ENCODE data around the gene RGS5.
A peak's percentile ranks its signal among the peaks of the same experiment; 100 is the strongest.

The RGS5 gene

DNA sequence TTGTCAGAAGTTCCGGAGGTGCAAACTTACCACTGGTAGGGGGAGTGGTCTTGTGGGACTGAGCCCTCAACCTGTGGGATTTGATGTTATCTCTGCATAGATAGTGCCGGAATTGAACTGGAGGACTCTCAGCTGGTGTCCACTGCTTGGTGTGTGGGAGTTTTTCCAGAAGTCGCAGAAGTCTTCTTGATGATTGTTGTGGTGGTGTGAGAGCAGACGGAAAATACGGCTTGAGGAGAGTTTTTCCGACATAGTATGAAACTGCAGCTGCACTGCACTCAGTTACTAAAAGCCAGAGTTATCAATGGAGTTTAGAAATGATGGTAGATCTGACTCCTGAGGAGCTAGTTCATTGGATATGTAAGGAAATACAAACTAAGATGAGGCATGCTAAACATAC is 14.9 kb downstream of the RGS5 start:
- DNase-seq (ENCODE audit: low read depth, low spot score), result no peak
- H3K27ac ChIP-seq, result no peak overlapping the region

DNA sequence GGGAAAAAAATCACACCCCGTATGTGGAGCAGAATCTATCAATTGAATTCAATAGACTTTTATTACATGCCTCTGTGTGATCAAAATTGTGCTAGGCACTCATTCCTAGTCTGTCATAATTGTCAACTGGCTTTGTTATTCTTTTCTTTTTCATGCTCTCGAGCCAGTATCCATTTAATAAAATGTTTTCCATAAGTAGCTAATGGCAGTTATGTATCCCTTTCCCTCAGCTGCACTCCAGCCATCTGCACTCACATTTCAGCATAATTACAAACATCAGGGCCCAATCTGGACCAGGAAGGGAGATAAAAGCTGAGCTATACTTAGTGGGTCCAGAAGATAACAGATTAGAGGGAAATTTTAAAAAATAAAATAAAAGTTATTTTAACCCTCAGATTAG is 15.9 kb downstream of the RGS5 start:
- DNase-seq (ENCODE audit: low read depth, low spot score), result no peak

GRCh38 chr1:163182330-163182949 is 20.3 kb downstream of the RGS5 start:
- DNase-seq (ENCODE audit: low read depth, low spot score), result no peak
- H3K27ac ChIP-seq, result no peak overlapping the region

More for the DNA sequence above, 15.9 kb downstream of the RGS5 start:
- H3K27ac ChIP-seq, result no peak overlapping the region

DNA sequence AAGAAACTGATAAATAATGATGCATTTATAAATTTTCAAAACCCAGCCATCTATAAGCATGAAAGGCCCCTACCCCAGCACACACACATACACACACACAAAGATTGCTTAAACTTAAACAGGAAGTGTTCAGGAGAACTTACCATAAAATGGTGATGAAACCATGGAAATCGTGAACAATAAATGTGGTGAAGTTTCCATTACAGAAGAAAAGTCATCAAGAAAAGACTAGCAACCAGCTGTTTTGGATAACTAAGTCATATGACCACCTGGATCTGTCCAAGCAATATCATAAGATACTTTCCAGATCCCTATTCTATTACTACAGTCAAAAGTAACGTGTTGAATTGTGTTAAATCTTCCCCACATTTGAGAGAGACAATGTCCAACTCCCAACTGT is 24.1 kb downstream of the RGS5 start:
- no peak overlapping the region for H3K27ac ChIP-seq
- no peak for DNase-seq (ENCODE audit: low read depth, low spot score)

DNA sequence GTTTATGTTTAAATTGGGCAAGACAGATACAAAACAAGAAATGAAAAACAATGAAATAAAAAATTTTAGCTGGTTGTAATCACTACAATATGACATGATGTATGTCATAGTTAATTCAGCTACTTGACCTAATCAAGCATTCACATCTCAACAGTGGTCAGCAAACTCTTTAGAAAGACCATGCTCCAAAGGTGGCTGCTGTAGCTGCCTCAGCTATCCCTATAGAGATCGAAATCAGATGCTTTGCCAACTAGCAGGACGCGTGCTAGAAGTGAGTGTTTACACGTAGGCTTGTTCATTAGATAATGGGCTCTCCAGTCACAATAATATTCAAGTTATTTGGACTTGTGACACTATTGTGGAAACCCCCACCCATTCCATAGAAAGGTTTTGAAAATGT is 25.9 kb downstream of the RGS5 start:
- DNase-seq (ENCODE audit: low read depth, low spot score), result no peak
- H3K27ac ChIP-seq, result no peak overlapping the region

DNA sequence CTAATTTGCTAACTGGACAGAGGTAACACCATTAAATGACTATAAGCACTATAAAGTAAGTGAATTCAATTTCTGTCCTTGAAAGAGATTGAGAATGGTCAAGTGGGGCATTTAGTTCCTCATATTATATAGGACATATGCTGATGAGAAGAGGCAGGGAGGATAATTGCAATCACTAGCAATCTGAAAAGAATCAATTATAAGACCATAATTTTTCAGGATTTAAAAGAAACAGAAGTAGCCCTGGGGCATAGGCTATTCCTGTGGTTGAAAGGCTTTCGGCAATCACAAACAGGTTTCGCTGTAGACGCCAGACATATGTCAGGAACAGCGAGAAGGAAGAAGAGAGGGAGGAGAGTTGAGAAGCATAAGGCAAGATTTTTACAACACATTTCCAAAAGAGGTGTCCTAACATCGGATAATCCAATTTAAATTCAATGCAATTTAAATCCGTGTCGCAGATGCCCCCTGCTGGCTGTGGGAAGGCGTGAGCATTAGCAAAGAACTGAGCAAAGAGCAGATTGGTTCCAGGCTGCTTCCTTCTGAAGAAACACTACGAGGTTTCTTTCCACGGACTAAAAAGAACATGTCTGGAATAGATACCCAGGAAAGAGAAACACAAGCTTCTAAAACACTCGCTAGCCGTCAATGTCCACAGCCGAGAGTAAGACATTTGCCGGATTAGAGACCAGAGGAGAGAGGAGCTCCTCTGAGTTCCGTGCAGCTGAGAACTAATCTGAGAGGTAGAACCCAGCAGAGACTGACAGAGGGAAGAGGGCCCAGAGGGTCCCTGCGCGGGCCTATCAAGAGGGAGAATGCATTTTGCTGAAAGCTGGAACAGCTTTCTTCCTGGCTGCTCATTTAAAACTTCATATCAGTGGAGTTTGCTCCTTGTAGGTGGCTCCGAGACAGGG is 27.9 kb downstream of the RGS5 start:
- DNase-seq (ENCODE audit: low read depth, low spot score), result no peak
- no peak overlapping the region for H3K27ac ChIP-seq

- no peak for DNase-seq (ENCODE audit: low read depth, low spot score)
- H3K27ac ChIP-seq, result no peak overlapping the region
Measured at GRCh38 chr1:163173121-163173520, 29.6 kb downstream of the RGS5 start.

DNA sequence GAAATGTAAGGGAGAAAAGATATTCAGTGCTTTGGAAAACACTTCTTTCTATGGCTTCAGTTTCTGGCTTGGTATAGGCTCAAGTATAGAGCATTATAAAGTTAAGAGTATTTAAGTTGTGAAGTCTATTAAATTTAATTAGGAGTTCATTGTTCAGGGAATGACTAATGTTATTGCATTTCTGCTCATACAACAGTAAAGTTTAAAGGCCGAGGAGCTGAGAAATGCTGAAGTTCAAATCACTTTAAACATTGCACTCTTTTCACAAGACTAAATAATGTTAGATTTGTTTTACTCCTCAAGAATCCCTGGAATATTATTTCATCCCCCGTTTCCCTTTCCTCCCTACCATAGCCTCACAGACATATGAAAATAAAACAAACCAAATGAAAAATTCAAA is 30.1 kb downstream of the RGS5 start:
- H3K27ac ChIP-seq, result no peak overlapping the region
- no peak for DNase-seq (ENCODE audit: low read depth, low spot score)

DNA sequence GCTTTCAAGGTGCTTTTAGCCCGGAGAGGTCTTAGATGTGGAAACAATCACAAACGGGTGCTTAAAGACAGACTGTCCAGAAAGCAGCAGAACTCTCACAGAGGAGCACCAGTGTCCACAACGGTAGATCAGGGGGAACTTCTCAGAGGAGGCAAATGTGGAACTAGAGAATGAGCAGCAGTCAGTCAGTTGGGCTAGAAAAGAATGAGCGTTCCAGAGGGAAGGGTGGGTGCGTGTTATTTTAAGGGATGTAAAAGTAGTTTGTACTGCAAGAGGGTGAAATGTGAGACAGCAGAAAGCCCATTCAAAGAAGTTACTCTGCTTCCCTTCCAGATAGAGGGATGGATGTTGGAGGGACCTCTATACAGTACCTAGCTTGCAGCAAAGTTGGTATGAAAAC is 30.9 kb downstream of the RGS5 start:
- H3K27ac ChIP-seq, result no peak overlapping the region

GRCh38 chr1:163170975-163171676 is 31.6 kb downstream of the RGS5 start:
- no peak for DNase-seq (ENCODE audit: low read depth, low spot score)
- H3K27ac ChIP-seq, result no peak overlapping the region

More for the DNA sequence above, 30.9 kb downstream of the RGS5 start:
- DNase-seq (ENCODE audit: low read depth, low spot score), result no peak

DNA sequence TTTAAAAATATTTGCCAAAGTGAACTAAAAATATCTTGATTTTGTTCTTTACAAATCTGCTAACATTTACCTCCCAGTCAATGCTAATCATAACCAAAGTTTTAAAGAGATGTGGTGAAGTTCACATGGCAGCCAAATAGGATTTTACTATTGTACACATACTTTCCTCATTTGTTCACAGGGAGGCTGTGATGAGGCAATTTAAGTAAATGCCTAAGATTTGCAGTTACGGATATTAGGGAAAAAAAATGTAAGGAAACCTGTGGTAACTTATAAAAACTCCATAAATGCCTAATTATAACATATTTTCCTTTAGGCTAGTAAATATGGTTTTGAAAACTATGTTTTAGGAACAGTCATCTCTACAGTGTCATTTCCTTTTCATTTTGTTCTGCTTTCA is 32.4 kb downstream of the RGS5 start:
- H3K27ac ChIP-seq, result no peak overlapping the region
- DNase-seq (ENCODE audit: low read depth, low spot score), result no peak

DNA sequence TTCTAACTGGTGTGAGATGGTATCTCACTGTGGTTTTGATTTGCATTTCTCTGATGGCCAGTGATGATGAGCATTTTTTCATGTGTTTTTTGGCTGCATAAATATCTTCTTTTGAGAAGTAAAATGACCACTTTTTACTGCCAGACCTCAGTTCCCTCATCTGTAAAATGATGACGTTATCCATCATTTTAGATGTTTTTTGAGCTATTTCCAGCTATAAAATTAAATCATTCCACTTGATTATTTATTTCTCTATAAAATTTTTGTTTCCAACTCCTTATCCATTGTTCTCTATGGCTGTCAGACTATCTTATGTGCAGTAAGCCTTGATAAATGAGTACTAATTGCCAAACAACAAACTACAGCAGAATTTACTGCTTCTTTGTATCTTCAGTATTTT is 33.2 kb downstream of the RGS5 start:
- DNase-seq (ENCODE audit: low read depth, low spot score), result no peak
- no peak overlapping the region for H3K27ac ChIP-seq

DNA sequence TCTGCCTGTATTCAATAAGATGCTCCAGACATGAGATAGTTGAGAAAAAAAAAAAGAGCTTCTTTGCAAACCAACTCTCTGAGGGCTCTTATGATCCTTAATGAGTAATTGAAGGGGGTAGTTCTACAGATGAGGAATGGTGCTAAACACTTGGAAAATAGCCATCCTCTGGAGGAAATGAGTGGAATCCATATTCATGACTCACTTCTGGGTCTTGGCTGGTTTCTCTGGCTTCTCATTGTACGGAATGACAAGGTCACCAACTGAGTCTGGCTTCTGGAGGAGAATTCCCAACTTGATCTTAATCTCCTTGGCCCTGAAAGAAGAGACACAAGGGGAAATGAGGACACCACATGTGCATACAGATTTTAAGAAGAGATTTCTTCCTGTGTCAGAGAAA is 34.7 kb downstream of the RGS5 start:
- peak overlapping the region; percentile 12 for H3K27ac ChIP-seq
- DNase-seq (ENCODE audit: low read depth, low spot score), result peak; percentile 52

GRCh38 chr1:163166886-163167555 is 35.7 kb downstream of the RGS5 start:
- no peak overlapping the region for H3K27ac ChIP-seq
- no peak for DNase-seq (ENCODE audit: low read depth, low spot score)

DNA sequence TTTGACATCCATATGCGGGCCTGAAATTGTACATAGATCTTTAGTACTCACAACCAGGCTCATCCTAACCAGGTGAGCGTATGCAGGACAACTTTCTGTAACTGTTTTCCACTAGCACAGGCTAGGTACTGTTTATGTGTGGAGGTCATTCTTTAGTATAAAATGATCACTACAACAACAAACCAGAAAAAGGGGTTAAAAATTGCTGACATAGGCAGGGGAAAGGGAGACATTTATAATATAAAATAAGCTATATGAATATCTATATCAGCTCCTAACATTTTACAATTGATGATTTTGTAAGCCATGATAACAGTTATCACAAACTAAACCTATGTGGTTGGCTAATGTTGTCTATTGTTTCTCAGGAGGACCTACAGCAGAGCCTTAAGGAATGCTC is 37.6 kb downstream of the RGS5 start:
- DNase-seq (ENCODE audit: low read depth, low spot score), result no peak

DNA sequence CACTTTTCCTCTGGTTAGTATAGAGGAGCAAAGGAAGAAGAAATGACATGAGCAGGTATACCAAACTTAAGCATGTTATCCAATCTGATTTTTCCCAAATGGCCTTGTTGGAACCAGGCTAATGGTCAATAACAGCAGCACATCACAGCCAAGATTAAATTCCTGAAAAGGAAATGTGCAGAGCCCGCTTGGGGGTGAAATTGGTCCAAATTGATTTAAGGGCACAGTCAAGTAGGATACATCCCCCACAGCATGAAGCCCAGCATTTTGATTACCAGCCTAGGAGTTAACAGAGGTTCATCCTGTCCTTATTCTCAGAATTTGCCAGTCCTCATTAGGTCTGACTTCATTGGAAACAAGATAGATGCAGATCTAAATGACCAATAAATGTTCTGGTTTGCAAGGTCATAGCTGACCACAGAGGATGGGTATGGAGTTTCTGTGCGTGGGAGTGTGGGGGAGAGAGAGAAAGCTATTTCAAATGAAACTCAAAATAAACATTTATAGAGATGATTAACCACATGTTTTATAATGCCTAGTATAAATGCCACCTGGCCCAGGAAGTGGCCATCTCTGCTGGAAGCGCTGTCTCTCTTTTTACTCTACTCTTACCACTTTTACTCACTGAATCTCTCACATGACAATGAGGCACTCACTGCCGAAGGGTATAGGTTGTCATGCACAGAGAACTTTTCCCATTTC is 38.7 kb downstream of the RGS5 start:
- DNase-seq (ENCODE audit: low read depth, low spot score), result no peak
- no peak overlapping the region for H3K27ac ChIP-seq

More for the DNA sequence above, 37.6 kb downstream of the RGS5 start:
- no peak overlapping the region for H3K27ac ChIP-seq

- DNase-seq (ENCODE audit: low read depth, low spot score), result no peak
- H3K27ac ChIP-seq, result no peak overlapping the region
Measured at GRCh38 chr1:163163163-163163562, 39.6 kb downstream of the RGS5 start.

- H3K27ac ChIP-seq, result no peak overlapping the region
- DNase-seq (ENCODE audit: low read depth, low spot score), result no peak
Measured at GRCh38 chr1:163162381-163162914, 40.3 kb downstream of the RGS5 start.

- DNase-seq (ENCODE audit: low read depth, low spot score), result no peak
- H3K27ac ChIP-seq, result no peak overlapping the region
Measured at GRCh38 chr1:163161841-163162240, 40.9 kb downstream of the RGS5 start.

GRCh38 chr1:163161337-163161736 is 41.4 kb downstream of the RGS5 start:
- DNase-seq (ENCODE audit: low read depth, low spot score), result no peak
- H3K27ac ChIP-seq, result no peak overlapping the region
